ENCODE measurements around the gene RNF215.

The RNF215 gene

DNA sequence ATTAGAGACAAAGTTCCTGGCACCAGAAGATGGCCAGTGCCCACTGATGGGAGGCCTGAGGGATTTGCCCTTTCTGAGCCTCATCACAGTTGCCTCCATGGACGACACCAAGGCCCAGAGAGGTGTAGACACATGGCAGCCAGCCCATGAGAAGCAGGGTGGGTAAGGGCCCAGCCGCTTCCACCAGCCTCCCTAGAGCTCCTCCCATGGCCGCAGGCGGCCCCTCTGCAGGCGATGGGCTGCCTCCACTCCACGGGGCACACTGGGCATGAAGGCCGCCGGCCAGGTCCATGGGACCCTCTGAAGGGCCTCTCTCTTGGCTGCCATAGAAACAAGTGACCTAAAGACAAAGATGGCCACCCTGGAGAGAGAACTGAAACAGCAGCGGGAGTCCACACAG lies 15.9 kb downstream of the RNF215 start:
- CTCF ChIA-PET: no interaction called here
- POLR2A ChIA-PET (ENCODE audit: low non-redundant PET): no interaction called here
- no peak for DNase-seq (ENCODE audit: low spot score)
- TF ChIP-seq, protein P1, sequence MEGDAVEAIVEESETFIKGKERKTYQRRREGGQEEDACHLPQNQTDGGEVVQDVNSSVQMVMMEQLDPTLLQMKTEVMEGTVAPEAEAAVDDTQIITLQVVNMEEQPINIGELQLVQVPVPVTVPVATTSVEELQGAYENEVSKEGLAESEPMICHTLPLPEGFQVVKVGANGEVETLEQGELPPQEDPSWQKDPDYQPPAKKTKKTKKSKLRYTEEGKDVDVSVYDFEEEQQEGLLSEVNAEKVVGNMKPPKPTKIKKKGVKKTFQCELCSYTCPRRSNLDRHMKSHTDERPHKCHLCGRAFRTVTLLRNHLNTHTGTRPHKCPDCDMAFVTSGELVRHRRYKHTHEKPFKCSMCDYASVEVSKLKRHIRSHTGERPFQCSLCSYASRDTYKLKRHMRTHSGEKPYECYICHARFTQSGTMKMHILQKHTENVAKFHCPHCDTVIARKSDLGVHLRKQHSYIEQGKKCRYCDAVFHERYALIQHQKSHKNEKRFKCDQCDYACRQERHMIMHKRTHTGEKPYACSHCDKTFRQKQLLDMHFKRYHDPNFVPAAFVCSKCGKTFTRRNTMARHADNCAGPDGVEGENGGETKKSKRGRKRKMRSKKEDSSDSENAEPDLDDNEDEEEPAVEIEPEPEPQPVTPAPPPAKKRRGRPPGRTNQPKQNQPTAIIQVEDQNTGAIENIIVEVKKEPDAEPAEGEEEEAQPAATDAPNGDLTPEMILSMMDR (conservative IDR thresholded peaks at IDR 0.05; ENCODE audit: low read depth): no peak
- H3K27ac ChIP-seq: no peak overlapping the region

GRCh38 chr22:30370641-30371230 lies 16.5 kb downstream of the RNF215 start:
- no peak for DNase-seq (ENCODE audit: low spot score)
- TF ChIP-seq, protein P1 (conservative IDR thresholded peaks at IDR 0.05; ENCODE audit: low read depth): no peak
- POLR2A ChIA-PET (ENCODE audit: low non-redundant PET): no interaction called here
- CTCF ChIA-PET: no interaction called here
- H3K27ac ChIP-seq: no peak overlapping the region

- no peak for DNase-seq (ENCODE audit: low spot score)
- POLR2A ChIA-PET (ENCODE audit: low non-redundant PET): interaction anchor here (0.6 kb wide), 1 partner anchor 1471 kb away, joined by 5 read pairs; no protein-coding TSS in a partner anchor
- no peak overlapping the region for H3K27ac ChIP-seq
- CTCF ChIA-PET: interaction anchor here (0.6 kb wide), 1 partner anchor 364 kb away, joined by 3 read pairs; no protein-coding TSS in a partner anchor
- TF ChIP-seq, protein P1 (conservative IDR thresholded peaks at IDR 0.05; ENCODE audit: low read depth): no peak
Measured at GRCh38 chr22:30368420-30368819, 18.8 kb downstream of the RNF215 start.

DNA sequence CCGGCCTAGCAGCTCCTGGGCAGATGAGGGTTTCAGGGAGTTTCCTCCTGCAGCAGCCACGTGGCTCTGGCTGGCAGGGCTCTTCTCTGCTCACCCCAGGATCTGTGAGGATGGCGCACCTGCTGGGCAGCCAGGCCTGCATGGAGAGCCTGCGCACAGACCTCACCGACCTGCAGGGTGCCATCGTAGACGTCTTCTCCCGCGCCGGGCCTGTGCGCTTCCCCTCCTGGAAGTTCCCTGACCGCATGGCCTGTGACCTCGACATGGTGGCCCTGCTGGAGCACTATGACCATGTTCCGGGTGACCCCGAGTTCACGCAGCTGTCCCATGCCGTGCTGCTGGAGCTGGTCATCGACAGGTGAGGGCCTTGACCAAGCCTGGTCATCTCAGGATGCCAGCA lies 21.3 kb downstream of the RNF215 start:
- ChIA-PET POLR2A (ENCODE audit: low non-redundant PET) (no interaction called here), CTCF (interaction anchor here (0.6 kb wide), 1 partner anchor 85 kb away, joined by 3 read pairs; no protein-coding TSS in a partner anchor)
- H3K27ac ChIP-seq: no peak overlapping the region
- DNase-seq (ENCODE audit: low spot score): no peak
- TF ChIP-seq, protein P1 (conservative IDR thresholded peaks at IDR 0.05; ENCODE audit: low read depth): no peak

GRCh38 chr22:30362651-30363281 lies 24.4 kb downstream of the RNF215 start:
- POLR2A ChIA-PET (ENCODE audit: low non-redundant PET): no interaction called here
- DNase-seq (ENCODE audit: low spot score): no peak
- TF ChIP-seq, protein P1 (conservative IDR thresholded peaks at IDR 0.05; ENCODE audit: low read depth): no peak
- no peak overlapping the region for H3K27ac ChIP-seq
- CTCF ChIA-PET: no interaction called here

- POLR2A ChIA-PET (ENCODE audit: low non-redundant PET): no interaction called here
- H3K27ac ChIP-seq: no peak overlapping the region
- CTCF ChIA-PET: no interaction called here
- TF ChIP-seq, protein P1 (conservative IDR thresholded peaks at IDR 0.05; ENCODE audit: low read depth): no peak
- no peak for DNase-seq (ENCODE audit: low spot score)
Measured at GRCh38 chr22:30361916-30362650, 25.1 kb downstream of the RNF215 start.

Data from RWPE1 (cell line).